ENCODE results near the gene EFCAB6. TPM values are rescaled to one million over a fixed set of nuclear protein-coding genes. Genes with fewer than 3 reads are reported as not detected.

The EFCAB6 gene
- total and polyA plus RNA-seq, 8 donors: 2.0 to 5.5 (median 3.5) TPM

GRCh38 chr22:43488031-43488866 is 323.9 kb downstream of the EFCAB6 start:
- H3K27me3 ChIP-seq: peaks cover 0 to 76% of the 10 kb centered on the region in 2 donors
- H3K36me3 ChIP-seq: no peaks in the 10 kb centered on the region
- DNase-seq (peak in 3 of 4 donors; percentile 7 to 53 (median 9)), ATAC-seq (no peak)
- no peak for TF ChIP-seq CTCF (IDR thresholded peaks at IDR 0.05)
- intact Hi-C loops (cut with DNase I): no loop called here
- no peak overlapping the region for H3K27ac ChIP-seq
- no peaks in the 10 kb centered on the region for H3K4me1 ChIP-seq
- H3K4me3 ChIP-seq: no peak overlapping the region
- H3K9me3 ChIP-seq: no peaks in the 10 kb centered on the region

GRCh38 chr22:43487311-43488030 is 324.6 kb downstream of the EFCAB6 start:
- no peaks in the 10 kb centered on the region for H3K36me3 ChIP-seq
- no peak for ATAC-seq
- H3K27me3 ChIP-seq: peaks cover 0 to 71% of the 10 kb centered on the region in 2 donors
- peak in 1 of 4 donors; percentile 58 for DNase-seq
- H3K4me1 ChIP-seq: no peaks in the 10 kb centered on the region
- H3K27ac ChIP-seq: no peak overlapping the region
- H3K9me3 ChIP-seq: no peaks in the 10 kb centered on the region
- no peak overlapping the region for H3K4me3 ChIP-seq
- intact Hi-C loops (cut with DNase I): no loop called here
- no peak for TF ChIP-seq CTCF (IDR thresholded peaks at IDR 0.05)

GRCh38 chr22:43485502-43486089 is 326.5 kb downstream of the EFCAB6 start:
- Histone ChIP-seq H3K4me1 (peaks cover 0 to 6% of the 10 kb centered on the region in 2 donors), H3K27me3 (peaks cover 0 to 66% of the 10 kb centered on the region in 2 donors), H3K36me3 (no peaks in the 10 kb centered on the region), H3K9me3 (no peaks in the 10 kb centered on the region), H3K4me3 (no peak overlapping the region), H3K27ac (no peak overlapping the region)
- DNase-seq: peak in 1 of 4 donors; percentile 70
- intact Hi-C loops (cut with DNase I): no loop called here
- no peak for TF ChIP-seq CTCF (IDR thresholded peaks at IDR 0.05)
- no peak for ATAC-seq

GRCh38 chr22:43484227-43484626 is 327.9 kb downstream of the EFCAB6 start:
- Histone ChIP-seq H3K36me3 (no peaks in the 10 kb centered on the region), H3K4me3 (no peak overlapping the region), H3K27ac (no peak overlapping the region), H3K27me3 (peaks cover 0 to 52% of the 10 kb centered on the region in 2 donors), H3K9me3 (no peaks in the 10 kb centered on the region), H3K4me1 (peaks cover 0 to 6% of the 10 kb centered on the region in 2 donors)
- ATAC-seq (no peak), DNase-seq (peak in 1 of 4 donors; percentile 43)
- intact Hi-C loops (cut with DNase I): no loop called here
- TF ChIP-seq CTCF (IDR thresholded peaks at IDR 0.05): no peak

GRCh38 chr22:43483669-43484068 is 328.4 kb downstream of the EFCAB6 start:
- DNase-seq (peak in 1 of 4 donors; percentile 41), ATAC-seq (no peak)
- Histone ChIP-seq H3K4me1 (peaks cover 0 to 6% of the 10 kb centered on the region in 2 donors), H3K36me3 (no peaks in the 10 kb centered on the region), H3K9me3 (no peaks in the 10 kb centered on the region), H3K27me3 (peaks cover 0 to 47% of the 10 kb centered on the region in 2 donors), H3K4me3 (no peak overlapping the region), H3K27ac (no peak overlapping the region)
- intact Hi-C loops (cut with DNase I): no loop called here
- TF ChIP-seq CTCF (IDR thresholded peaks at IDR 0.05): no peak

Measured in left lung (tissue), 10 donors.